ENCODE results near the gene NUDT8.
"Not testable (repeated sequence)": the region's sequence is repeated elsewhere in the genome, so short reads cannot be mapped to it uniquely, and the experiment has no call there.

DNA sequence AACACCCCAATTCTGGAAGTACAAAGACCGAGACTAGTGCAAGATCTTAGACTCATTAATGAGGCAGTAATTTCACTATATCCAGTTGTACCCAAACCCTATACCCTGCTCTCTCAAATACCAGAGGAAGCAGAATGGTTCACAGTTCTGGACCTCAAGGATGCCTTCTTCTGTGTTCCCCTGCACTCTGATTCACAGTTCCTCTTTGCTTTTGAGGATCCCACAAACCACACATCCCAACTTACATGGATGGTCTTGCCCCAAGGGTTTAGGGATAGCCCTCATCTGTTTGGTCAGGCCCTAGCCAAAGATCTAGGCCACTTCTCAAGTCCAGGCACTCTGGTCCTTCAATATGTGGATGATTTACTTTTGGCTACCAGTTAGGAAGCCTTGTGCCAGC, 5.9 kb downstream of the NUDT8 start:
- TF ChIP-seq, protein P1, sequence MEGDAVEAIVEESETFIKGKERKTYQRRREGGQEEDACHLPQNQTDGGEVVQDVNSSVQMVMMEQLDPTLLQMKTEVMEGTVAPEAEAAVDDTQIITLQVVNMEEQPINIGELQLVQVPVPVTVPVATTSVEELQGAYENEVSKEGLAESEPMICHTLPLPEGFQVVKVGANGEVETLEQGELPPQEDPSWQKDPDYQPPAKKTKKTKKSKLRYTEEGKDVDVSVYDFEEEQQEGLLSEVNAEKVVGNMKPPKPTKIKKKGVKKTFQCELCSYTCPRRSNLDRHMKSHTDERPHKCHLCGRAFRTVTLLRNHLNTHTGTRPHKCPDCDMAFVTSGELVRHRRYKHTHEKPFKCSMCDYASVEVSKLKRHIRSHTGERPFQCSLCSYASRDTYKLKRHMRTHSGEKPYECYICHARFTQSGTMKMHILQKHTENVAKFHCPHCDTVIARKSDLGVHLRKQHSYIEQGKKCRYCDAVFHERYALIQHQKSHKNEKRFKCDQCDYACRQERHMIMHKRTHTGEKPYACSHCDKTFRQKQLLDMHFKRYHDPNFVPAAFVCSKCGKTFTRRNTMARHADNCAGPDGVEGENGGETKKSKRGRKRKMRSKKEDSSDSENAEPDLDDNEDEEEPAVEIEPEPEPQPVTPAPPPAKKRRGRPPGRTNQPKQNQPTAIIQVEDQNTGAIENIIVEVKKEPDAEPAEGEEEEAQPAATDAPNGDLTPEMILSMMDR (conservative IDR thresholded peaks at IDR 0.05), result not testable (repeated sequence)
- not testable (repeated sequence) for TF ChIP-seq ZFX (IDR thresholded peaks at IDR 0.05)

All from C4-2B (cell line).